HEK293 (cell line): Measurements from ENCODE around the gene IFNG.

Experiments
- CTCF ChIP-seq: fragments of 450-650 bp; formaldehyde crosslinking; IDR thresholded peaks from 2 replicates; pipeline ENCODE4 v1.5.1; 2016; ENCODE audit warnings: missing biosample characterization, missing genetic modification characterization
- ZBTB8A ChIP-seq: fragments of 450-650 bp; formaldehyde crosslinking; IDR thresholded peaks from 2 replicates; pipeline ENCODE4 v1.5.1; 2016; ENCODE audit warnings: missing biosample characterization, missing genetic modification characterization
- ZNF335 ChIP-seq: fragments of 450-650 bp; formaldehyde crosslinking; conservative IDR thresholded peaks from 2 replicates; pipeline ENCODE4 v1.5.1; 2016; ENCODE audit warnings: missing biosample characterization, missing genetic modification characterization
- ZNF350 ChIP-seq: fragments of 450-650 bp; formaldehyde crosslinking; IDR thresholded peaks from 2 replicates; pipeline ENCODE4 v1.5.0; 2017; ENCODE audit warnings: missing biosample characterization, mild to moderate bottlenecking, missing genetic modification characterization

GRCh38 chr12:68166317-68166831 lies 6.8 kb upstream of the IFNG start:
- TF ChIP-seq CTCF (no peak), ZNF335 (tag by site-specific recombination) (no peak), ZBTB8A (tag by site-specific recombination) (no peak), ZNF350 (tag by site-specific recombination) (no peak)
